HK-2 (cell line): Measurements from ENCODE around the gene P2RX4.
"Not testable (repeated sequence)": the region's sequence is repeated elsewhere in the genome, so short reads cannot be mapped to it uniquely, and the experiment has no call there.

ENCODE experiments used
- DNase-seq: peaks from one replicate; pipeline ENCODE4 v3.0.0-alpha.2; 2018; ENCODE audit not compliant: unreplicated experiment

P2RX4 gene

DNA sequence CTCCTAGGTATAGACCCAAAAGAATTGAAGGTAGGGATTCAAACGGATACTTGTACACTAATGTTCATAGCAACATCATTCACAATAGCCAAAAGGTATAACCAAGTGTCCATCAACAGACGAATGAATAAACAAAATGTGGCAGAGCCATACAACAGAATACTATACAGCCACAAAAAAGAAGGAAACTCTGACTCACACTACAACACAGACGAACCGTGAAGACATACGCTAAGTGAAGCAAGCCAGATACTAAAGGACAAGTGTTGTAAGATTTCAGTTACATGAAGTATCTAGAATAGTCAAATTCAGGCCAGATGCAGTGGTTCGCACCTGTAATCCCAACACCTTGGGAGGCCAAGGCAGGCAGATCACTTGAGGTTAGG, 67.4 kb downstream of the P2RX4 start:
- DNase-seq, result no peak

DNA sequence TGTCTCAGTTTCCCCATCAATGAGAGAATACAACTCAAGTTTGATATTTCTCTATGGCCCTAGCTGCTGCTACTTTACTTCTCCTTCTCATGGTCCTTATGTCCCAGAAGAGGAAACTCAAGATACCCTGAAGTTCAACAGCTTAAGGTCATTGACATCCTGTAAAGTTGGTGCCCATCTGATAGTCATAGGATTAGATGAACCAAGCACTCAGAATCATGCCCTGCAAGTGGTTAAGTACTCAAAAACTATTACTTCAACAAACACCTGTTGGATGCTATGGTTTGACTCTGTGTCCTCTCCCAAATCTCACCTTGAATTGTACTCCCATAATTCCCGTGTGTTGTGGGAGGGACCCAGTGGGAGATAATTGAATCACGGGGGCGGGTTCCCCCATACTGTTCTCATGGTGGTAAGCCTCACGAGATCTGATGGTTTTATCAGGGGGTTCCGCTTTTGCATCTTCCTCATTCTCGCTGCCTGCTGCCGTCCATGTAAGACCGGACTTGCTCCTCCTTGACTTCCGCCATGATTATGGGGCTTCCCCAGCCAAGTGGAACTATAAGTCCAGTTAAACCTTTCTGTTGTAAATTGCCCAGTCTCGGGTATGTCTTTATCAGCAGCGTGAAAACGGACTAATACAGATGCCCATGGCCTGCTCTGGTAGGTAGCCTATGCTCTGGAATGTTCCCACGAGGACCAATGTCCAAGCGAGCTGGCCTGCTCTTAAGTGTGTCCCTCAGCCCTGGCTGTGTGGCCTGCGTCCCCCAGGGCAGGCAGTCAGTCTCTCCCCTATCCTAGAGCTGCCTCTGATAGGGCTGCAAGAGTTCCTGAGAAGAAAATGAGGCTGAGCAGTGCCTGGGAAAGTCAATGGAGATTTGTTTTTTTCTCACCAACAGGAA, 68.5 kb downstream of the P2RX4 start:
- no peak for DNase-seq

DNA sequence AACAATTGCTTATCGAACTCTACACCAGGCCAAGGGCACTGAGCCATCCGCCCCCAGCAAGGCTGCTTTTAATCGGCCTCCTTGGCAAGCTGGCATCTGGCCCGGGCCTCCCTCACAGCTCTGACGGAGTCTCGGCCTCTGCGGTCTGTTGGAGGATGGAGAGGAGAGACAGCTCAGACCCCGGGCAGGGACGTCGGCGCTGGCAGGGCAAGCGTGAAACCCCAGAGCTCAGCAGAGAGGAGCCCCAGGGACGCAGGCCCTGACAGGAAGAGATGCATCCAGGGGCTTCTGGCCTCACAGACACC, 69.1 kb downstream of the P2RX4 start:
- DNase-seq, result no peak

DNA sequence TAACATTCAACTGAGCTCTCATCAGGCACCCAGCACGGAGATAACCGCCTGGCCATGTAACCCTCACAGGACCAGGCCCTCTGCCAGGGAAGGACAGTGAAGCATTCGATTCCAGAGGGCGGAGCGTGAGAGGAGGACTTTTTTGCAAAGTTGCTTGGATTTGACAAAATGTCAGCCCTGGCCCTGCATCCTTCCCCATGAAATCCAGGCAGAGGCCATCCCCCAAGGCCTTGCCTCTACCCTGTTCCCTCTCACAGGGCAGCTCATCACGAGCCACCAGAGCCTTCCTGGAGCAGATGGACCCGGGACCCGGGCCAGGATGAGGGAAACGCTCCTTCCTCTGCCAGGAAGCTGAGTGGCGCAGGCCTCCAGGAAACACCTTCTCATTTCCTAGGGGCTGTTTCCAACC, 69.6 kb downstream of the P2RX4 start:
- DNase-seq, result no peak

DNA sequence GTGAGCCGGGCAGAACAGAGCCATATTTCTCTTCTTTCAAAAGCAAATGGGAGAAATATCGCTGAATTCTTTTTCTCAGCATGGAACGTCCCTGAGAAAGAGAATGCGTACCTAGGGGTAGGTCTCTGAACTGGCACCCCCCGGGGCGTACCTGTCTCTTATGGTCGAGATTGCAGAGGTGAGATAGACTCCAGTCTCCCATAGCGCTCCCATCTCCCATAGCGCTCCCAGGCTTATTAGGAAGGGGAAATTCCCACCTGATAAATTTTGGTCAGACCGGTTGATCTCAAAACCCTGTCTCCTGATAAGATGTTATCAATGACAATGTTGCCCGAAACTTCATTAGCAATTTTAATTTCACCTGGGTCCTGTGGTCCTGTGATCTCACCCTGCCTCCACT, 70.6 kb downstream of the P2RX4 start:
- not testable (repeated sequence) for DNase-seq

DNA sequence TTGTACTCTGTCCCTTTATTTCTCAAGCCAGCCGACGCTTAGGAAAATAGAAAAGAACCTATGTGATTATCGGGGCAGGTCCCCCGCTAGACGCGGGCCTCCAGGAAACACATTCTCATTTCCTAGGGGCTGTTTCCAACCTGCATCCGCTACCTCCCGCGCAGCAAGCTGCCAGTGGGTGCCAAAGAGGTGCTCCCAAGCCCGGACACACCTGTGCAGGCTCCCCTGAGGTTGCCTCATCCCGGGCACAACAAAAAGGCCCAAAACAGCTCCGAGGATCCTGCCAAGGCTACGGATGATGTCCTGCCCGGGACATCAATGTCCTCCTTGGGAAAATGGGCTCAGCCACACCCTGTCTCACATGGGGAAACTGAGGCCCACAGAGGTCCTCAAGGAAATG, 71.2 kb downstream of the P2RX4 start:
- not testable (repeated sequence) for DNase-seq

DNA sequence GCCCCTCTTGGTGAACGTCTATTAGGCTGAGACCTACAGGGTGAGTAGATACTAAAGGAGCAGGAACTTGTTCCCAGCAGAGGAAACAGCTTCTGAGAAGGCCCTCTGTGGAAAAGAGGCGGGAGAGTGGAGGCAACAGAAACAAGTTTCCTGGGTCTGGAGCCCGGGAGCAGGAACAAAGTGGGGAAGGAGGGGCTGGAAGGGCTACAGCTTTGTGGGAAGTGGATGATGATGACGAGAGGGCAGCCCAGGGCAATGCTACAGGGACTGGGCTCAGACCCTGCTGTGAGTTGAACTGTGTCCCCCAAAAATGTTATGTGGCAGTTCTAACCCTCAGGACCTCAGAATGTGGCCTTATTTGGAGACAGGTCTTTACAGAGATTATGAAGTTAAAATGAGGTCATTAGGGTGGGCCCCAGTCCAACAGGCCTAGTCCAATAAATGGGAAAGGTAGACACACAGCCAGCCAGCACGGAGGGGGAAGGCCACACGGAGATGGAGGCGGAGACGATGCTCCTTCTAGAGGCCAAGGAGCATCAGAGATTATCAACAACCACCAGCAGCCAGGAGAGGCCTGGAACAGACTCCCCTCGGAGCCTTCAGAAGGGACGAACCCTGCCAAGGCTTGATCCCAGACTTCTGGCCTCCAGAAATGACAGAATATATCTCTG, 72.3 kb downstream of the P2RX4 start:
- no peak for DNase-seq

DNA sequence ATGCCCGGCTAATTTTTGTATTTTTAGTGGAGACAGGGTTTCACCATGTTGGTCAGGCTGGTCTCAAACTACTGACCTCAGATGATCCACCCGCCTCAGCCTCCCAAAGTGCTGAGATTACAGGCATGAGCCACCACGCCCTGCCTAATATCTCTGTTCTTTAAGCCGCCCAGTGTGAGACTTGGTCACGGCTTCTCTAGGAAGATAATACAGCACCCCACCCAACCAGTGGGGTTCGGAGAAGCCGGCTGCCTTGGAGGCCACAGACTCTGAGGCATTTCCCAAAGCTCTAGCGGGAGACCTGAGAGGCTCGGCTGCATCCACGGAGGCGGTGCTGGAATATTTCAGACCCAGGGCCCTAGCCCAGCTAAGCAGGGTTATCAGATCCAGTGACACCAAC, 73.0 kb downstream of the P2RX4 start:
- not testable (repeated sequence) for DNase-seq

DNA sequence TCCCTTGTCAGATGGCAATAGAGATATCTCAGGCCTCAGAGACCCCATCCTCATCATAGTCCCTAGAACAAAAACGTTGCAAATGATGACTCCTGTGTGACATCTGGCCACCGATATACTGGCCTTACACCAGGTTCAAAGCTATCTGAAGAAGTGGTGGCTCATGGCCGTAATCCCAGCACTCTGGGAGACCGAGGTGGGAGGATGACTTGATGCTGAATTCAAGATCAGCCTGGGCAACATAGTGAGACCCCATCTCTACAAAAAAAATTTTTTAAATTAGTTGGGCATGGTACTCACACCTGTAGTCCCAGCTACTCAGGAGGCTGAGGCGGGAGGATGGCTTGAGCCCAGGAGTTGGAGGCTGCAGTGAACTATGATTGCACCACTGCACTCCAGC, 73.5 kb downstream of the P2RX4 start:
- no peak for DNase-seq
